ENCODE results near the gene OR2W3.

DNA sequence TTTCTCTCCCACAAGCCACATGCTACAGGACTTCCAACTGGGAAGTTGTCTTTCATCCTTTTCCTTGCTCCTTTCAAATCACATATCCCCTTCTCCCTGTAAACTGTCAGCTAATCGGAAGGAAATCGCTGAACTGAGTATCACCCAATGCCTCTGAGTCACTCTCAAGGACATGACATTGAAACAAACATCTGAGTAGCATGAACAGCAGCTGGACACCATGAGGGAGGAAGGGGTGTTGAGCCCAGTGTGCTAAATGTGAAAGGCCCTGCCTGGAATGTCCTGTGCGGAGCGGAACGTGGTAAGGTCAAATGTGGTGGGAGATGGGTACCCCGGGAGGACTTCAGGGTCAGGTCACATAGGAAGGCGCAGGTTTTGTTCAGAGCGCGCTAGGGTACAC lies 29.5 kb downstream of the OR2W3 start, which contains the start of gene OR2AJ1:
- TF ChIP-seq, protein P1, sequence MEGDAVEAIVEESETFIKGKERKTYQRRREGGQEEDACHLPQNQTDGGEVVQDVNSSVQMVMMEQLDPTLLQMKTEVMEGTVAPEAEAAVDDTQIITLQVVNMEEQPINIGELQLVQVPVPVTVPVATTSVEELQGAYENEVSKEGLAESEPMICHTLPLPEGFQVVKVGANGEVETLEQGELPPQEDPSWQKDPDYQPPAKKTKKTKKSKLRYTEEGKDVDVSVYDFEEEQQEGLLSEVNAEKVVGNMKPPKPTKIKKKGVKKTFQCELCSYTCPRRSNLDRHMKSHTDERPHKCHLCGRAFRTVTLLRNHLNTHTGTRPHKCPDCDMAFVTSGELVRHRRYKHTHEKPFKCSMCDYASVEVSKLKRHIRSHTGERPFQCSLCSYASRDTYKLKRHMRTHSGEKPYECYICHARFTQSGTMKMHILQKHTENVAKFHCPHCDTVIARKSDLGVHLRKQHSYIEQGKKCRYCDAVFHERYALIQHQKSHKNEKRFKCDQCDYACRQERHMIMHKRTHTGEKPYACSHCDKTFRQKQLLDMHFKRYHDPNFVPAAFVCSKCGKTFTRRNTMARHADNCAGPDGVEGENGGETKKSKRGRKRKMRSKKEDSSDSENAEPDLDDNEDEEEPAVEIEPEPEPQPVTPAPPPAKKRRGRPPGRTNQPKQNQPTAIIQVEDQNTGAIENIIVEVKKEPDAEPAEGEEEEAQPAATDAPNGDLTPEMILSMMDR (IDR thresholded peaks at IDR 0.05; ENCODE audit: low read length): no peak
- no peak for TF ChIP-seq EZH2 (optimal IDR thresholded peaks at IDR 0.05; ENCODE audit: low read depth, low read length)
